HepG2 (cell line): ENCODE measurements around the gene LGALS4. TPM values are rescaled to one million over a fixed set of nuclear protein-coding genes. Genes with fewer than 3 reads are reported as not detected.

Source experiments
- ARID4A ChIP-seq: sonication (generic); formaldehyde crosslinking; IDR thresholded peaks from 2 replicates; pipeline ENCODE4 v1.5.0; 2020; ENCODE audit warnings: mild to moderate bottlenecking, missing genetic modification reagents, borderline replicate concordance
- CAMTA2 ChIP-seq: sonication (generic); formaldehyde crosslinking; IDR thresholded peaks from 2 replicates; pipeline ENCODE4 v1.4.0; 2020; ENCODE audit warnings: mild to moderate bottlenecking, missing genetic modification reagents, borderline replicate concordance
- HDAC1 ChIP-seq: sonication (generic); formaldehyde crosslinking; IDR thresholded peaks from 2 replicates; pipeline ENCODE4 v1.5.1; 2020; ENCODE audit warnings: mild to moderate bottlenecking, missing genetic modification reagents
- HNRNPL ChIP-seq: fragments of 200-400 bp; formaldehyde crosslinking; IDR thresholded peaks from 2 replicates; pipeline ENCODE4 v1.6.1; 2017; ENCODE audit warnings: mild to moderate bottlenecking, low read depth, low read length
- SIX1 ChIP-seq: sonication (generic); formaldehyde crosslinking; IDR thresholded peaks from 2 replicates; pipeline ENCODE4 v1.4.0; 2020; ENCODE audit warnings: missing genetic modification reagents, borderline replicate concordance
- UBTF ChIP-seq: sonication (generic); formaldehyde crosslinking; IDR thresholded peaks from 2 replicates; pipeline ENCODE4 v1.4.0; 2020; ENCODE audit warnings: mild to moderate bottlenecking, missing genetic modification reagents
- ZNF234 ChIP-seq: sonication (generic); formaldehyde crosslinking; conservative IDR thresholded peaks from 2 replicates; pipeline ENCODE4 v1.5.1; 2020; ENCODE audit warnings: mild to moderate bottlenecking, missing genetic modification reagents
- ZNF687 ChIP-seq: sonication (generic); formaldehyde crosslinking; IDR thresholded peaks from 2 replicates; pipeline ENCODE4 v1.5.1; 2020; ENCODE audit warnings: mild to moderate bottlenecking, missing genetic modification reagents, moderate library complexity
- ZNF768 ChIP-seq: sonication (generic); formaldehyde crosslinking; IDR thresholded peaks from 2 replicates; pipeline ENCODE4 v1.4.0; 2020; ENCODE audit warnings: missing genetic modification reagents
- ZNF839 ChIP-seq: sonication (generic); formaldehyde crosslinking; IDR thresholded peaks from 2 replicates; pipeline ENCODE4 v1.4.0; 2020; ENCODE audit warnings: missing genetic modification reagents, mild to moderate bottlenecking, borderline replicate concordance
- ZNF850 ChIP-seq: sonication (generic); formaldehyde crosslinking; conservative IDR thresholded peaks from 2 replicates; pipeline ENCODE4 v1.9.0; 2021; ENCODE audit warnings: mild to moderate bottlenecking, missing genetic modification reagents
- ZNF883 ChIP-seq: sonication (generic); formaldehyde crosslinking; IDR thresholded peaks from 2 replicates; pipeline ENCODE4 v1.5.1; 2020; ENCODE audit warnings: mild to moderate bottlenecking, missing genetic modification reagents; ENCODE audit errors: not compliant biosample characterization
- polyA plus RNA-seq, 8 experiments: library from polyadenylated mRNA; depleted of rRNA in 3 of 8; stranded (reverse) in 7 of 8; unstranded in 1 of 8; fragments of >200 nt; fragmentation: Illumina TruSeq in 4 of 8; extraction: Trizol in 4 of 8; gene quantifications; 2 replicates each; pipeline versions ENCODE4 v1.2.1 to v1.2.3, GENCODE V29; 2011 to 2016; ENCODE audit warnings: low read depth in 4 of 8, missing spikeins in 1 of 8, mixed read lengths in 1 of 8; ENCODE audit not compliant: insufficient read depth in 1 of 8
- total RNA-seq, 5 experiments: library from RNA; depleted of rRNA; stranded (reverse); fragments of >200 nt; fragmentation: Illumina TruSeq; extraction: Trizol; gene quantifications; 2 replicates each; pipeline ENCODE4 v1.2.3, GENCODE V29; 2016; ENCODE audit warnings: low read depth in 1 of 5
- TF ChIP-seq, protein P1 (sequence below): sonication (generic); formaldehyde crosslinking; IDR thresholded peaks from 2 replicates; pipeline ENCODE4 v1.8.1; 2022; ENCODE audit warnings: low read depth, mild to moderate bottlenecking, missing genetic modification reagents

LGALS4 gene
- total and polyA plus RNA-seq, 2 of the 13 experiments (the other 11 are each of a cell fraction or from before 2014, with no cell fraction given): 0.24 to 0.71 TPM

- 0 out of 2 replicates have a peak, but pooled peaks have one; percentile 23 for TF ChIP-seq ZNF768 (CRISPR knock-in tag)
- no peak for TF ChIP-seq ARID4A
- TF ChIP-seq ZNF687 (CRISPR knock-in tag): peak; percentile 49
- 0 out of 2 replicates have a peak, but pooled peaks have one; percentile 44 for TF ChIP-seq CAMTA2 (CRISPR knock-in tag)
- TF ChIP-seq SIX1: no peak
- peak; percentile 72; the same call in 1 of the 2 replicates for TF ChIP-seq ZNF850 (CRISPR knock-in tag)
- TF ChIP-seq, protein P1, sequence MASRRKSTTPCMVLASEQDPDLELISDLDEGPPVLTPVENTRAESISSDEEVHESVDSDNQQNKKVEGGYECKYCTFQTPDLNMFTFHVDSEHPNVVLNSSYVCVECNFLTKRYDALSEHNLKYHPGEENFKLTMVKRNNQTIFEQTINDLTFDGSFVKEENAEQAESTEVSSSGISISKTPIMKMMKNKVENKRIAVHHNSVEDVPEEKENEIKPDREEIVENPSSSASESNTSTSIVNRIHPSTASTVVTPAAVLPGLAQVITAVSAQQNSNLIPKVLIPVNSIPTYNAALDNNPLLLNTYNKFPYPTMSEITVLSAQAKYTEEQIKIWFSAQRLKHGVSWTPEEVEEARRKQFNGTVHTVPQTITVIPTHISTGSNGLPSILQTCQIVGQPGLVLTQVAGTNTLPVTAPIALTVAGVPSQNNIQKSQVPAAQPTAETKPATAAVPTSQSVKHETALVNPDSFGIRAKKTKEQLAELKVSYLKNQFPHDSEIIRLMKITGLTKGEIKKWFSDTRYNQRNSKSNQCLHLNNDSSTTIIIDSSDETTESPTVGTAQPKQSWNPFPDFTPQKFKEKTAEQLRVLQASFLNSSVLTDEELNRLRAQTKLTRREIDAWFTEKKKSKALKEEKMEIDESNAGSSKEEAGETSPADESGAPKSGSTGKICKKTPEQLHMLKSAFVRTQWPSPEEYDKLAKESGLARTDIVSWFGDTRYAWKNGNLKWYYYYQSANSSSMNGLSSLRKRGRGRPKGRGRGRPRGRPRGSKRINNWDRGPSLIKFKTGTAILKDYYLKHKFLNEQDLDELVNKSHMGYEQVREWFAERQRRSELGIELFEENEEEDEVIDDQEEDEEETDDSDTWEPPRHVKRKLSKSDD (CRISPR knock-in tag): peak; percentile 6; the same call in 1 of the 2 replicates
- TF ChIP-seq HDAC1 (CRISPR knock-in tag): peak; percentile 25; the same call in 1 of the 2 replicates
- 0 out of 2 replicates have a peak, but pooled peaks have one; percentile 32 for TF ChIP-seq ZNF839 (CRISPR knock-in tag)
- peak; percentile 58 for TF ChIP-seq ZNF883 (CRISPR knock-in tag)
- TF ChIP-seq ZNF234 (CRISPR knock-in tag): 0 out of 2 replicates have a peak, but pooled peaks have one; percentile 4
- TF ChIP-seq UBTF (CRISPR knock-in tag): no peak; the same call in 1 of the 2 replicates
- TF ChIP-seq HNRNPL: peak; percentile 39; the same call in 1 of the 2 replicates
Observed at GRCh38 chr19:38850976-38851621, 38.4 kb upstream of the LGALS4 start (continued).
